ENCODE data around the gene MAML3. TPM values are rescaled to one million over a fixed set of nuclear protein-coding genes. Genes with fewer than 3 reads are reported as not detected.
A peak's percentile ranks its signal among the peaks of the same experiment; 100 is the strongest.

Gene MAML3
- total RNA-seq, 1 donor: 6.5 TPM

DNA sequence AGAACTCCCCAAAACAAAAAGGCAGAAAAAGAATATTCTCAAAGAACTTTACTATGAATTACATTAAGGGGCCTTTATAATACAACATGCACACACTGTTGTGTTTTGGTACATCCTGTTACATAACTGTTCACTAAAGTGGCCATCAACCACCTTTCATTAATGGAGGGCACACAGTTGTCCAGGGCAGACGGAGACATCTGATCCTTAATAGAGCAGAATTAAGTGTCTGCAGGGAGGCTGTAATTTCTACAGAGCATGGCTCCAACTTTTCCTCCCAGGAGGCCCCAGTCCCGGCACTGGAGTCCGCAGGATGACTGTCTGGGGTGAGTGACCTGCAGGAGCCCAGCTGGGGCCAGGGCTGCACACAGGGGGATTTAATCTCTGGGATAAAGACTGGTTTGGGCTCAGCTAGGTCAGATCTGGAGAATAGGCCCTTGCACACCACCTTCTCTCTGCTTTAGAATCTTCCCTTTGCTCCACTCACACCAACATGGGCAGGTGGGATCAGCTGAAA is 233.4 kb downstream of the MAML3 start:
- TF ChIP-seq CTCF (IDR thresholded peaks at IDR 0.05; ENCODE audit: insufficient read depth, low read depth, low read length): no peak

GRCh38 chr4:139919521-139919920 is 234.5 kb downstream of the MAML3 start:
- TF ChIP-seq CTCF (IDR thresholded peaks at IDR 0.05; ENCODE audit: insufficient read depth, low read depth, low read length): no peak
- DNase-seq (ENCODE audit: low read depth): peak; percentile 67
- no peak overlapping the region for H3K4me3 ChIP-seq (ENCODE audit: low read depth, low read length)

More for the DNA sequence above, 233.4 kb downstream of the MAML3 start:
- no peak for DNase-seq (ENCODE audit: low read depth)
- no peak overlapping the region for H3K4me3 ChIP-seq (ENCODE audit: low read depth, low read length)

GRCh38 chr4:139919004-139919403 is 235.0 kb downstream of the MAML3 start:
- TF ChIP-seq CTCF (IDR thresholded peaks at IDR 0.05; ENCODE audit: insufficient read depth, low read depth, low read length): no peak
- H3K4me3 ChIP-seq (ENCODE audit: low read depth, low read length): no peak overlapping the region
- no peak for DNase-seq (ENCODE audit: low read depth)

- H3K4me3 ChIP-seq (ENCODE audit: low read depth, low read length): no peak overlapping the region
- no peak for TF ChIP-seq CTCF (IDR thresholded peaks at IDR 0.05; ENCODE audit: insufficient read depth, low read depth, low read length)
- DNase-seq (ENCODE audit: low read depth): no peak
These were observed 235.4 kb downstream of the MAML3 start for GRCh38 chr4:139918591-139918990.

GRCh38 chr4:139917896-139918295 is 236.1 kb downstream of the MAML3 start:
- TF ChIP-seq CTCF (IDR thresholded peaks at IDR 0.05; ENCODE audit: insufficient read depth, low read depth, low read length): no peak
- DNase-seq (ENCODE audit: low read depth): no peak

GRCh38 chr4:139916041-139916440 is 237.9 kb downstream of the MAML3 start:
- no peak overlapping the region for H3K4me3 ChIP-seq (ENCODE audit: low read depth, low read length)
- DNase-seq (ENCODE audit: low read depth): no peak
- TF ChIP-seq CTCF (IDR thresholded peaks at IDR 0.05; ENCODE audit: insufficient read depth, low read depth, low read length): no peak

More at GRCh38 chr4:139917896-139918295, 236.1 kb downstream of the MAML3 start:
- no peak overlapping the region for H3K4me3 ChIP-seq (ENCODE audit: low read depth, low read length)

GRCh38 chr4:139915037-139915436 is 238.9 kb downstream of the MAML3 start:
- TF ChIP-seq CTCF (IDR thresholded peaks at IDR 0.05; ENCODE audit: insufficient read depth, low read depth, low read length): no peak
- no peak overlapping the region for H3K4me3 ChIP-seq (ENCODE audit: low read depth, low read length)
- no peak for DNase-seq (ENCODE audit: low read depth)

All from fibroblast of villous mesenchyme (primary cell).